ENCODE data around the gene FLYWCH2.
"Not testable (repeated sequence)": the region's sequence is repeated elsewhere in the genome, so short reads cannot be mapped to it uniquely, and the experiment has no call there.

FLYWCH2 gene

DNA sequence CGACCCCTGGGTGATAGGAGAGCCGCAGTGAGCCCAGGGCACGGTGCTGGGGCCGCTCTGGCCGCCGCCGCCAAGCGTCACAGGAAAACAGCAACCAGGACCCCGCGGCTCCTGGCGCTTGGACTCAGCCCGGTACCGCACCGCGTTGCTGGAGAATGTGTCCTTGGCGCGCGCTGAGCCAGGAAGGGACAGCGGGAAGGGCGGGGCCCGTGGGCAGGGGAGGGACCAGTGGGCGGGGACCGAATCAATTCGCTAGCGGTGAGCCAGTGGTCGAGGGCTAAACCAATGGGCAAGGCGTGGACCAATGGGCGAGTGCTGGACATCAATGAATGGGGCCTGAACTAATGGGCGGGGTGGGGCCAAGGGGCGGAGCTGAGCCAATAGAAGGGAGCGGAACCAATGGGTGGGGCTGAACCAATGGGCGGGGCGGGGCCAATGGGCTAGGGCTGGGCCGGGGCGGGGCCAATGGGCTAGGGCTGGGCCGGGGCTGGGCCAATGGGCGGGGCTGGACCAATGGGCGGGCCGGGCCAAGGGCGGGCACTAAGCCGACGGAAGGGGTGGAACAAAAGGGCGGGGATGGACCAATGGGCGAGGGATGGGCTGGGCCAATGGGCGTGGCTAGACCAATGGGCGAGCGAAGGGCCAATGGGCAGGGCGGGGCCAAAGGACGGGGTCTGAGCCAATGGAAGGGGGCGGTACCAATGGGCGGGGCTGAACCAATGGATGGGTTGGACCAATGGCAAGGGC is 22.4 kb downstream of the FLYWCH2 start:
- Histone ChIP-seq H2BK5ac (ENCODE audit: low read length) (no peak overlapping the region), H3K18ac (ENCODE audit: low read length) (peak overlapping the region; percentile 19), H2BK120ac (ENCODE audit: low read depth, low read length) (no peak overlapping the region), H3K4me2 (ENCODE audit: low read length) (peak overlapping the region; percentile 87), H2AK5ac (ENCODE audit: low read length) (no peak overlapping the region), H3K27me3 (ENCODE audit: insufficient read depth, low read length, poor library complexity) (no peaks in the 10 kb centered on the region), H3K4ac (ENCODE audit: low read depth, low read length) (no peak overlapping the region), H4K8ac (ENCODE audit: low read depth, low read length) (no peak overlapping the region), H4K5ac (ENCODE audit: low read length) (no peak overlapping the region), H3K79me1 (ENCODE audit: low read length) (no peaks in the 10 kb centered on the region), H3K27ac (ENCODE audit: low read depth, low read length) (peak overlapping the region; percentile 64), H3K9ac (ENCODE audit: low read length) (peak overlapping the region; percentile 85), H3K79me2 (ENCODE audit: control insufficient read depth, insufficient read depth, low read length) (no peaks in the 10 kb centered on the region), H3K23ac (ENCODE audit: low read length) (no peak overlapping the region), H3K4me1 (ENCODE audit: control insufficient read depth, low read depth, low read length) (no peaks in the 10 kb centered on the region), H3K56ac (ENCODE audit: low read length) (peak overlapping the region; percentile 88), H2BK15ac (replicated peaks; ENCODE audit: low read depth) (no peak overlapping the region), H3K36me3 (ENCODE audit: control insufficient read depth, insufficient read depth, low read length) (no peaks in the 10 kb centered on the region), H3K4me3 (ENCODE audit: low read length) (peak overlapping the region; percentile 72)
- DNase-seq = peak; percentile 99
- WGBS (ENCODE audit: extremely low coverage, insufficient coverage, low lambda C conversion rate) = no CpG with 5 or more reads among the region's 51 CpGs

GRCh38 chr16:2905988-2906387 is 23.0 kb downstream of the FLYWCH2 start:
- no peak overlapping the region for H2AK5ac ChIP-seq (ENCODE audit: low read length)
- H3K4ac ChIP-seq (ENCODE audit: low read depth, low read length) = no peak overlapping the region
- no CpG with 5 or more reads among the region's 12 CpGs for WGBS (ENCODE audit: extremely low coverage, insufficient coverage, low lambda C conversion rate)
- H2BK5ac ChIP-seq (ENCODE audit: low read length) = no peak overlapping the region
- H4K8ac ChIP-seq (ENCODE audit: low read depth, low read length) = no peak overlapping the region
- H3K79me2 ChIP-seq (ENCODE audit: control insufficient read depth, insufficient read depth, low read length) = no peaks in the 10 kb centered on the region
- H3K27ac ChIP-seq (ENCODE audit: low read depth, low read length) = no peak overlapping the region
- no peaks in the 10 kb centered on the region for H3K4me1 ChIP-seq (ENCODE audit: control insufficient read depth, low read depth, low read length)
- no peaks in the 10 kb centered on the region for H3K79me1 ChIP-seq (ENCODE audit: low read length)
- DNase-seq = no peak
- no peaks in the 10 kb centered on the region for H3K27me3 ChIP-seq (ENCODE audit: insufficient read depth, low read length, poor library complexity)
- H2BK120ac ChIP-seq (ENCODE audit: low read depth, low read length) = no peak overlapping the region
- no peak overlapping the region for H2BK15ac ChIP-seq (replicated peaks; ENCODE audit: low read depth)
- H3K23ac ChIP-seq (ENCODE audit: low read length) = no peak overlapping the region
- H3K56ac ChIP-seq (ENCODE audit: low read length) = no peak overlapping the region
- H3K4me3 ChIP-seq (ENCODE audit: low read length) = no peak overlapping the region
- H3K4me2 ChIP-seq (ENCODE audit: low read length) = no peak overlapping the region
- H3K18ac ChIP-seq (ENCODE audit: low read length) = no peak overlapping the region
- H3K9ac ChIP-seq (ENCODE audit: low read length) = no peak overlapping the region
- no peak overlapping the region for H4K5ac ChIP-seq (ENCODE audit: low read length)
- H3K36me3 ChIP-seq (ENCODE audit: control insufficient read depth, insufficient read depth, low read length) = no peaks in the 10 kb centered on the region

GRCh38 chr16:2907084-2907753 is 24.2 kb downstream of the FLYWCH2 start:
- not testable (repeated sequence) for H3K36me3 ChIP-seq (ENCODE audit: control insufficient read depth, insufficient read depth, low read length); H2AK5ac ChIP-seq (ENCODE audit: low read length); H3K4me1 ChIP-seq (ENCODE audit: control insufficient read depth, low read depth, low read length); H3K18ac ChIP-seq (ENCODE audit: low read length); H2BK15ac ChIP-seq (replicated peaks; ENCODE audit: low read depth); H2BK120ac ChIP-seq (ENCODE audit: low read depth, low read length); H3K4me2 ChIP-seq (ENCODE audit: low read length); H3K27me3 ChIP-seq (ENCODE audit: insufficient read depth, low read length, poor library complexity); H3K4ac ChIP-seq (ENCODE audit: low read depth, low read length); H3K9ac ChIP-seq (ENCODE audit: low read length); H3K23ac ChIP-seq (ENCODE audit: low read length); H3K79me2 ChIP-seq (ENCODE audit: control insufficient read depth, insufficient read depth, low read length); H4K8ac ChIP-seq (ENCODE audit: low read depth, low read length); H3K79me1 ChIP-seq (ENCODE audit: low read length); H4K5ac ChIP-seq (ENCODE audit: low read length); H3K27ac ChIP-seq (ENCODE audit: low read depth, low read length); H2BK5ac ChIP-seq (ENCODE audit: low read length); H3K56ac ChIP-seq (ENCODE audit: low read length); H3K4me3 ChIP-seq (ENCODE audit: low read length)
- peak; percentile 91 for DNase-seq
- WGBS (ENCODE audit: extremely low coverage, insufficient coverage, low lambda C conversion rate) = no CpG with 5 or more reads among the region's 17 CpGs

DNA sequence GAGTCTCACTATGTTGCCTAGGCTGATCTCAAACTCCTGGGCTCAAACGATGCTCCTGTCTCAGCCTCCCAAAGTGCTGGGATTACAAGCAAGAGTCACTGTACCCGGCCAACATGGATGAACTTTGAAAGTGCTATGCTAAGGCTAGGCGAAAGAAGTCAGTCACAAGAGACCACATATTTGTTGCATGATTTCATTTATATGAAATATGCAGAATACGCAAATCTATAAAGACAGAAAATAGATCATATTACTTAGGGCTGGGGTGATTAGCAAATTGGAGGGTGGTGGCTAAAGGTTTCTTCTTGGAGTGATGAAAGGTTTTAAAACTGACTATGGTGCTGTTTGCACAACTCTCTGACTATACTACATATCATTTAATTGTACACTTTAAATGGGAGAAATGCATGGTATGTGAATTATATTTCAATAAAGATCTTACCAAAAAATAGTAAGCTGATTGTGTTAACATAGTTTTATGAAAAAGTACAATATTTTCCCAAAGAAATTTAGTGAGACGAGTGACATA is 27.5 kb downstream of the FLYWCH2 start:
- WGBS (ENCODE audit: extremely low coverage, insufficient coverage, low lambda C conversion rate) = no CpG with 5 or more reads among the region's 5 CpGs
- no peak for DNase-seq
- no peak overlapping the region for H2BK5ac ChIP-seq (ENCODE audit: low read length)
- no peak overlapping the region for H2BK120ac ChIP-seq (ENCODE audit: low read depth, low read length)
- no peaks in the 10 kb centered on the region for H3K79me2 ChIP-seq (ENCODE audit: control insufficient read depth, insufficient read depth, low read length)
- H3K9ac ChIP-seq (ENCODE audit: low read length) = no peak overlapping the region
- no peaks in the 10 kb centered on the region for H3K79me1 ChIP-seq (ENCODE audit: low read length)
- H2AK5ac ChIP-seq (ENCODE audit: low read length) = no peak overlapping the region
- H3K27ac ChIP-seq (ENCODE audit: low read depth, low read length) = no peak overlapping the region
- no peak overlapping the region for H3K56ac ChIP-seq (ENCODE audit: low read length)
- no peak overlapping the region for H3K4me3 ChIP-seq (ENCODE audit: low read length)
- H3K36me3 ChIP-seq (ENCODE audit: control insufficient read depth, insufficient read depth, low read length) = peaks cover 2% of the 10 kb centered on the region
- no peak overlapping the region for H3K23ac ChIP-seq (ENCODE audit: low read length)
- no peak overlapping the region for H2BK15ac ChIP-seq (replicated peaks; ENCODE audit: low read depth)
- no peak overlapping the region for H3K4me2 ChIP-seq (ENCODE audit: low read length)
- H3K4ac ChIP-seq (ENCODE audit: low read depth, low read length) = no peak overlapping the region
- no peaks in the 10 kb centered on the region for H3K4me1 ChIP-seq (ENCODE audit: control insufficient read depth, low read depth, low read length)
- H3K27me3 ChIP-seq (ENCODE audit: insufficient read depth, low read length, poor library complexity) = peaks cover 3% of the 10 kb centered on the region
- H3K18ac ChIP-seq (ENCODE audit: low read length) = no peak overlapping the region
- no peak overlapping the region for H4K8ac ChIP-seq (ENCODE audit: low read depth, low read length)
- no peak overlapping the region for H4K5ac ChIP-seq (ENCODE audit: low read length)

GRCh38 chr16:2911638-2912329 is 28.8 kb downstream of the FLYWCH2 start, which contains the start of gene FLYWCH1:
FLYWCH1 (plus strand) TSS chr16:2911931; CDS start chr16:2929686, 17,755 bp downstream.
- Histone ChIP-seq H3K56ac (ENCODE audit: low read length) (peak within 1 kb of the TSS; percentile 88), H4K5ac (ENCODE audit: low read length) (no peak within 1 kb of the TSS), H3K18ac (ENCODE audit: low read length) (peak within 1 kb of the TSS; percentile 63), H3K9ac (ENCODE audit: low read length) (peak within 1 kb of the TSS; percentile 77), H3K27ac (ENCODE audit: low read depth, low read length) (no peak within 1 kb of the TSS), H3K36me3 (ENCODE audit: control insufficient read depth, insufficient read depth, low read length) (peaks cover 2% of the 10 kb centered on the region), H2AK5ac (ENCODE audit: low read length) (no peak within 1 kb of the TSS), H3K4me1 (ENCODE audit: control insufficient read depth, low read depth, low read length) (no peaks in the 10 kb centered on the region), H2BK5ac (ENCODE audit: low read length) (no peak within 1 kb of the TSS), H3K23ac (ENCODE audit: low read length) (no peak within 1 kb of the TSS), H2BK15ac (replicated peaks; ENCODE audit: low read depth) (no peak within 1 kb of the TSS), H4K8ac (ENCODE audit: low read depth, low read length) (no peak within 1 kb of the TSS), H3K4ac (ENCODE audit: low read depth, low read length) (peak within 1 kb of the TSS; percentile 39), H2BK120ac (ENCODE audit: low read depth, low read length) (no peak within 1 kb of the TSS), H3K27me3 (ENCODE audit: insufficient read depth, low read length, poor library complexity) (peaks cover 3% of the 10 kb centered on the region), H3K79me1 (ENCODE audit: low read length) (no peaks in the 10 kb centered on the region), H3K4me3 (ENCODE audit: low read length) (peak within 1 kb of the TSS; percentile 65), H3K4me2 (ENCODE audit: low read length) (peak within 1 kb of the TSS; percentile 89), H3K79me2 (ENCODE audit: control insufficient read depth, insufficient read depth, low read length) (no peaks in the 10 kb centered on the region)
- WGBS (ENCODE audit: extremely low coverage, insufficient coverage, low lambda C conversion rate) = no CpG with 5 or more reads among the region's 85 CpGs
- DNase-seq = peak; percentile 99
